GM23338 (cell line): ENCODE results near the gene WFDC12.

Experiments used
- CREB1 ChIP-seq: fragments of 250-450 bp; sonication (Bioruptor Pico); IDR thresholded peaks from 2 replicates; pipeline ENCODE4 v1.5.0; 2020; ENCODE audit warnings: low read depth, mild to moderate bottlenecking, moderate library complexity
- EZH2 ChIP-seq: fragments of 200-600 bp; sonication (generic); IDR thresholded peaks from one replicate; pipeline ENCODE4 v1.8.0; 2017; ENCODE audit warnings: antibody characterized with exemption, mild to moderate bottlenecking, low read depth; ENCODE audit not compliant: unreplicated experiment
- EZH2phosphoT487 ChIP-seq: fragments of 200-600 bp; sonication (generic); IDR thresholded peaks from one replicate; pipeline ENCODE4 v1.8.1; 2018; ENCODE audit warnings: antibody characterized with exemption; ENCODE audit not compliant: unreplicated experiment
- JUNB ChIP-seq: IDR thresholded peaks from one replicate; pipeline ENCODE4 v1.6.1; 2016; ENCODE audit warnings: antibody characterized with exemption; ENCODE audit not compliant: unreplicated experiment
- NANOG ChIP-seq: IDR thresholded peaks from 2 replicates; pipeline ENCODE4 v1.6.1; 2016; ENCODE audit warnings: antibody characterized with exemption, borderline replicate concordance
- POLR2AphosphoS5 ChIP-seq: IDR thresholded peaks from 2 replicates; pipeline ENCODE4 v1.6.1; 2016; ENCODE audit warnings: antibody characterized with exemption, low read depth
- STAT1 ChIP-seq: IDR thresholded peaks from one replicate; pipeline ENCODE4 v1.6.1; 2016; ENCODE audit warnings: antibody characterized with exemption; ENCODE audit not compliant: unreplicated experiment
- ZNF114 ChIP-seq: fragments of 250-450 bp; sonication (Bioruptor Pico); IDR thresholded peaks from 2 replicates; pipeline ENCODE4 v1.5.0; 2020; ENCODE audit warnings: mild to moderate bottlenecking, moderate library complexity
- ZNF331 ChIP-seq: fragments of 250-450 bp; sonication (Bioruptor Pico); IDR thresholded peaks from 2 replicates; pipeline ENCODE4 v1.5.0; 2020; ENCODE audit warnings: low read depth, mild to moderate bottlenecking, moderate library complexity
- TF ChIP-seq, protein P1 (sequence below), 2 experiments: fragments of 200-600 bp in 1 of 2; sonication (generic) in 1 of 2; conservative IDR thresholded peaks; 2 replicates each; pipeline versions ENCODE4 v1.5.1 to v1.6.1; 2016 to 2017; ENCODE audit warnings: antibody characterized with exemption in 2 of 2, low read depth in 2 of 2, mild to moderate bottlenecking in 2 of 2, moderate library complexity in 1 of 2
- TF ChIP-seq, protein P2 (sequence below): IDR thresholded peaks from one replicate; pipeline ENCODE4 v1.6.1; 2018; ENCODE audit warnings: antibody characterized with exemption; ENCODE audit not compliant: unreplicated experiment
- TF ChIP-seq, protein P3 (sequence below): IDR thresholded peaks from 2 replicates; pipeline ENCODE4 v1.6.1; 2016; ENCODE audit warnings: antibody characterized with exemption
- TF ChIP-seq, protein P4 (sequence below): fragments of 250-450 bp; sonication (Bioruptor Pico); IDR thresholded peaks from 2 replicates; pipeline ENCODE4 v1.5.0; 2020; ENCODE audit warnings: mild to moderate bottlenecking, moderate library complexity

DNA sequence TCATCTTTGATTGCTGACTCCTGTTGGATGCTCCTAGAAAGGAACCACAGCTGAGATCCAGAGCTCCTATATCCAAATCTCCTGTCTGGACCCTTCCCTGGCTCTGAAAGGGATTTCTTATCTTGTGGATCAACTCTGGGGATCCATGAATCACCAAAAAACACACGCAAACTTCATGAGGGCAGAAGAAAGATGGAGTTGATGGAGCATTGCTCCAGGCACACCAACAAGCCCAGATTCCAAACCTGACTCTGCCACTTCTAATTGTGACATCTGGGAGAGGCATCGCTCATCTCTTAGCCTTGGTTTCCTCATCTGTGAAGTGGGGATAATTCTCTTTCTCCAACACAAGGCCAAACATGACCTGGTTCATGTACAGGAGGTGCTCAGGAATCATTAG is 30.1 kb downstream of the WFDC12 start:
- TF ChIP-seq, protein P1, sequence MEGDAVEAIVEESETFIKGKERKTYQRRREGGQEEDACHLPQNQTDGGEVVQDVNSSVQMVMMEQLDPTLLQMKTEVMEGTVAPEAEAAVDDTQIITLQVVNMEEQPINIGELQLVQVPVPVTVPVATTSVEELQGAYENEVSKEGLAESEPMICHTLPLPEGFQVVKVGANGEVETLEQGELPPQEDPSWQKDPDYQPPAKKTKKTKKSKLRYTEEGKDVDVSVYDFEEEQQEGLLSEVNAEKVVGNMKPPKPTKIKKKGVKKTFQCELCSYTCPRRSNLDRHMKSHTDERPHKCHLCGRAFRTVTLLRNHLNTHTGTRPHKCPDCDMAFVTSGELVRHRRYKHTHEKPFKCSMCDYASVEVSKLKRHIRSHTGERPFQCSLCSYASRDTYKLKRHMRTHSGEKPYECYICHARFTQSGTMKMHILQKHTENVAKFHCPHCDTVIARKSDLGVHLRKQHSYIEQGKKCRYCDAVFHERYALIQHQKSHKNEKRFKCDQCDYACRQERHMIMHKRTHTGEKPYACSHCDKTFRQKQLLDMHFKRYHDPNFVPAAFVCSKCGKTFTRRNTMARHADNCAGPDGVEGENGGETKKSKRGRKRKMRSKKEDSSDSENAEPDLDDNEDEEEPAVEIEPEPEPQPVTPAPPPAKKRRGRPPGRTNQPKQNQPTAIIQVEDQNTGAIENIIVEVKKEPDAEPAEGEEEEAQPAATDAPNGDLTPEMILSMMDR (conservative IDR thresholded peaks at IDR 0.05; ENCODE audit: low read depth in 2 of 2), result no peak
- TF ChIP-seq EZH2 (no peak), POLR2AphosphoS5 (no peak), EZH2phosphoT487 (no peak), CREB1 (CRISPR knock-in tag) (no peak), STAT1 (no peak), ZNF114 (CRISPR knock-in tag) (no peak), ZNF331 (CRISPR knock-in tag) (no peak), JUNB (no peak), NANOG (no peak)
- TF ChIP-seq, protein P2, sequence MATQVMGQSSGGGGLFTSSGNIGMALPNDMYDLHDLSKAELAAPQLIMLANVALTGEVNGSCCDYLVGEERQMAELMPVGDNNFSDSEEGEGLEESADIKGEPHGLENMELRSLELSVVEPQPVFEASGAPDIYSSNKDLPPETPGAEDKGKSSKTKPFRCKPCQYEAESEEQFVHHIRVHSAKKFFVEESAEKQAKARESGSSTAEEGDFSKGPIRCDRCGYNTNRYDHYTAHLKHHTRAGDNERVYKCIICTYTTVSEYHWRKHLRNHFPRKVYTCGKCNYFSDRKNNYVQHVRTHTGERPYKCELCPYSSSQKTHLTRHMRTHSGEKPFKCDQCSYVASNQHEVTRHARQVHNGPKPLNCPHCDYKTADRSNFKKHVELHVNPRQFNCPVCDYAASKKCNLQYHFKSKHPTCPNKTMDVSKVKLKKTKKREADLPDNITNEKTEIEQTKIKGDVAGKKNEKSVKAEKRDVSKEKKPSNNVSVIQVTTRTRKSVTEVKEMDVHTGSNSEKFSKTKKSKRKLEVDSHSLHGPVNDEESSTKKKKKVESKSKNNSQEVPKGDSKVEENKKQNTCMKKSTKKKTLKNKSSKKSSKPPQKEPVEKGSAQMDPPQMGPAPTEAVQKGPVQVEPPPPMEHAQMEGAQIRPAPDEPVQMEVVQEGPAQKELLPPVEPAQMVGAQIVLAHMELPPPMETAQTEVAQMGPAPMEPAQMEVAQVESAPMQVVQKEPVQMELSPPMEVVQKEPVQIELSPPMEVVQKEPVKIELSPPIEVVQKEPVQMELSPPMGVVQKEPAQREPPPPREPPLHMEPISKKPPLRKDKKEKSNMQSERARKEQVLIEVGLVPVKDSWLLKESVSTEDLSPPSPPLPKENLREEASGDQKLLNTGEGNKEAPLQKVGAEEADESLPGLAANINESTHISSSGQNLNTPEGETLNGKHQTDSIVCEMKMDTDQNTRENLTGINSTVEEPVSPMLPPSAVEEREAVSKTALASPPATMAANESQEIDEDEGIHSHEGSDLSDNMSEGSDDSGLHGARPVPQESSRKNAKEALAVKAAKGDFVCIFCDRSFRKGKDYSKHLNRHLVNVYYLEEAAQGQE, result no peak
- TF ChIP-seq, protein P3, sequence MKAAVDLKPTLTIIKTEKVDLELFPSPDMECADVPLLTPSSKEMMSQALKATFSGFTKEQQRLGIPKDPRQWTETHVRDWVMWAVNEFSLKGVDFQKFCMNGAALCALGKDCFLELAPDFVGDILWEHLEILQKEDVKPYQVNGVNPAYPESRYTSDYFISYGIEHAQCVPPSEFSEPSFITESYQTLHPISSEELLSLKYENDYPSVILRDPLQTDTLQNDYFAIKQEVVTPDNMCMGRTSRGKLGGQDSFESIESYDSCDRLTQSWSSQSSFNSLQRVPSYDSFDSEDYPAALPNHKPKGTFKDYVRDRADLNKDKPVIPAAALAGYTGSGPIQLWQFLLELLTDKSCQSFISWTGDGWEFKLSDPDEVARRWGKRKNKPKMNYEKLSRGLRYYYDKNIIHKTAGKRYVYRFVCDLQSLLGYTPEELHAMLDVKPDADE, result no peak
- TF ChIP-seq, protein P4, sequence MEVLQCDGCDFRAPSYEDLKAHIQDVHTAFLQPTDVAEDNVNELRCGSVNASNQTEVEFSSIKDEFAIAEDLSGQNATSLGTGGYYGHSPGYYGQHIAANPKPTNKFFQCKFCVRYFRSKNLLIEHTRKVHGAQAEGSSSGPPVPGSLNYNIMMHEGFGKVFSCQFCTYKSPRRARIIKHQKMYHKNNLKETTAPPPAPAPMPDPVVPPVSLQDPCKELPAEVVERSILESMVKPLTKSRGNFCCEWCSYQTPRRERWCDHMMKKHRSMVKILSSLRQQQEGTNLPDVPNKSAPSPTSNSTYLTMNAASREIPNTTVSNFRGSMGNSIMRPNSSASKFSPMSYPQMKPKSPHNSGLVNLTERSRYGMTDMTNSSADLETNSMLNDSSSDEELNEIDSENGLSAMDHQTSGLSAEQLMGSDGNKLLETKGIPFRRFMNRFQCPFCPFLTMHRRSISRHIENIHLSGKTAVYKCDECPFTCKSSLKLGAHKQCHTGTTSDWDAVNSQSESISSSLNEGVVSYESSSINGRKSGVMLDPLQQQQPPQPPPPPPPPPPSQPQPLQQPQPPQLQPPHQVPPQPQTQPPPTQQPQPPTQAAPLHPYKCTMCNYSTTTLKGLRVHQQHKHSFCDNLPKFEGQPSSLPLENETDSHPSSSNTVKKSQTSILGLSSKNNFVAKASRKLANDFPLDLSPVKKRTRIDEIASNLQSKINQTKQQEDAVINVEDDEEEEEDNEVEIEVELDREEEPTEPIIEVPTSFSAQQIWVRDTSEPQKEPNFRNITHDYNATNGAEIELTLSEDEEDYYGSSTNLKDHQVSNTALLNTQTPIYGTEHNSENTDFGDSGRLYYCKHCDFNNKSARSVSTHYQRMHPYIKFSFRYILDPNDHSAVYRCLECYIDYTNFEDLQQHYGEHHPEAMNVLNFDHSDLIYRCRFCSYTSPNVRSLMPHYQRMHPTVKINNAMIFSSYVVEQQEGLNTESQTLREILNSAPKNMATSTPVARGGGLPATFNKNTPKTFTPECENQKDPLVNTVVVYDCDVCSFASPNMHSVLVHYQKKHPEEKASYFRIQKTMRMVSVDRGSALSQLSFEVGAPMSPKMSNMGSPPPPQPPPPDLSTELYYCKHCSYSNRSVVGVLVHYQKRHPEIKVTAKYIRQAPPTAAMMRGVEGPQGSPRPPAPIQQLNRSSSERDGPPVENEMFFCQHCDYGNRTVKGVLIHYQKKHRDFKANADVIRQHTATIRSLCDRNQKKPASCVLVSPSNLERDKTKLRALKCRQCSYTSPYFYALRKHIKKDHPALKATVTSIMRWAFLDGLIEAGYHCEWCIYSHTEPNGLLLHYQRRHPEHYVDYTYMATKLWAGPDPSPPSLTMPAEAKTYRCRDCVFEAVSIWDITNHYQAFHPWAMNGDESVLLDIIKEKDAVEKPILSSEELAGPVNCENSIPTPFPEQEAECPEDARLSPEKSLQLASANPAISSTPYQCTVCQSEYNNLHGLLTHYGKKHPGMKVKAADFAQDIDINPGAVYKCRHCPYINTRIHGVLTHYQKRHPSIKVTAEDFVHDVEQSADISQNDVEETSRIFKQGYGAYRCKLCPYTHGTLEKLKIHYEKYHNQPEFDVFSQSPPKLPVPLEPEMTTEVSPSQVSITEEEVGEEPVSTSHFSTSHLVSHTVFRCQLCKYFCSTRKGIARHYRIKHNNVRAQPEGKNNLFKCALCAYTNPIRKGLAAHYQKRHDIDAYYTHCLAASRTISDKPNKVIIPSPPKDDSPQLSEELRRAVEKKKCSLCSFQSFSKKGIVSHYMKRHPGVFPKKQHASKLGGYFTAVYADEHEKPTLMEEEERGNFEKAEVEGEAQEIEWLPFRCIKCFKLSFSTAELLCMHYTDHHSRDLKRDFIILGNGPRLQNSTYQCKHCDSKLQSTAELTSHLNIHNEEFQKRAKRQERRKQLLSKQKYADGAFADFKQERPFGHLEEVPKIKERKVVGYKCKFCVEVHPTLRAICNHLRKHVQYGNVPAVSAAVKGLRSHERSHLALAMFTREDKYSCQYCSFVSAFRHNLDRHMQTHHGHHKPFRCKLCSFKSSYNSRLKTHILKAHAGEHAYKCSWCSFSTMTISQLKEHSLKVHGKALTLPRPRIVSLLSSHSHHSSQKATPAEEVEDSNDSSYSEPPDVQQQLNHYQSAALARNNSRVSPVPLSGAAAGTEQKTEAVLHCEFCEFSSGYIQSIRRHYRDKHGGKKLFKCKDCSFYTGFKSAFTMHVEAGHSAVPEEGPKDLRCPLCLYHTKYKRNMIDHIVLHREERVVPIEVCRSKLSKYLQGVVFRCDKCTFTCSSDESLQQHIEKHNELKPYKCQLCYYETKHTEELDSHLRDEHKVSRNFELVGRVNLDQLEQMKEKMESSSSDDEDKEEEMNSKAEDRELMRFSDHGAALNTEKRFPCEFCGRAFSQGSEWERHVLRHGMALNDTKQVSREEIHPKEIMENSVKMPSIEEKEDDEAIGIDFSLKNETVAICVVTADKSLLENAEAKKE (CRISPR knock-in tag), result no peak
